Activated CD4-positive, CD25-positive, alpha-beta regulatory T cell treated with anti-CD3 and anti-CD28 coated beads, Interleukin-2, amount 50 U/mL, for 16 hours (primary cell): ENCODE results near the gene LGALS3BP.

Source experiments
- DNase-seq: peaks from one replicate; pipeline ENCODE4 v3.0.0-alpha.2; 2020; ENCODE audit warnings: low read depth, low spot score

The LGALS3BP gene

GRCh38 chr17:78939615-78940014 lies 40.1 kb downstream of the LGALS3BP start:
- no peak for DNase-seq

- no peak for DNase-seq
These were observed 42.2 kb downstream of the LGALS3BP start for GRCh38 chr17:78937561-78937960.

GRCh38 chr17:78935419-78936323 lies 44.1 kb downstream of the LGALS3BP start:
- no peak for DNase-seq

- DNase-seq, result no peak
These were observed 44.9 kb downstream of the LGALS3BP start for GRCh38 chr17:78934681-78935418.

- DNase-seq, result no peak
These were observed 45.7 kb downstream of the LGALS3BP start for GRCh38 chr17:78933959-78934568.

GRCh38 chr17:78933025-78933958 lies 46.4 kb downstream of the LGALS3BP start:
- no peak for DNase-seq

GRCh38 chr17:78929908-78930775 lies 49.6 kb downstream of the LGALS3BP start:
- no peak for DNase-seq

- no peak for DNase-seq
These were observed 53.8 kb downstream of the LGALS3BP start for GRCh38 chr17:78925662-78926555.

GRCh38 chr17:78925234-78925633 lies 54.5 kb downstream of the LGALS3BP start, which contains the start of gene TIMP2:
Gene TIMP2, minus strand, starts transcription at chr17:78925387. Its CDS starts 299 bp downstream, at chr17:78925088.
- no peak for DNase-seq

- DNase-seq, result no peak
These were observed 55.1 kb downstream of the LGALS3BP start for GRCh38 chr17:78924481-78925151.

GRCh38 chr17:78923660-78924453 lies 55.9 kb downstream of the LGALS3BP start:
- DNase-seq, result no peak

GRCh38 chr17:78922816-78923498 lies 56.8 kb downstream of the LGALS3BP start:
- DNase-seq, result no peak

GRCh38 chr17:78921437-78921971 lies 58.2 kb downstream of the LGALS3BP start:
- no peak for DNase-seq
